GM19397 (cell line): ENCODE results near the gene ALDH6A1.
"Not testable (repeated sequence)": the region's sequence is repeated elsewhere in the genome, so short reads cannot be mapped to it uniquely, and the experiment has no call there.

Source experiments
- ATAC-seq: cut with Tn5 transposase; IDR thresholded peaks from one replicate; pipeline ENCODE4 v1.9.1; 2021; ENCODE audit warnings: mild to moderate bottlenecking, moderate library complexity; ENCODE audit not compliant: unreplicated experiment

Gene ALDH6A1

GRCh38 chr14:74084277-74085046 lies at the start of gene ALDH6A1, which contains the start of gene LIN52:
ALDH6A1 (minus strand) TSS chr14:74084453; CDS start chr14:74084394, 59 bp downstream.
LIN52 (plus strand) TSS chr14:74084956; CDS start chr14:74084975, 19 bp downstream.
- ATAC-seq: peak; percentile 91

- ATAC-seq: no peak
Measured at GRCh38 chr14:74127634-74128033, 43.4 kb upstream of the ALDH6A1 start.

GRCh38 chr14:74126315-74127013 lies 42.2 kb upstream of the ALDH6A1 start:
- no peak for ATAC-seq

- not testable (repeated sequence) for ATAC-seq
Measured at GRCh38 chr14:74125487-74125886, 41.2 kb upstream of the ALDH6A1 start.

- not testable (repeated sequence) for ATAC-seq
Measured at GRCh38 chr14:74111395-74112216, 27.4 kb upstream of the ALDH6A1 start.

GRCh38 chr14:74109369-74109768 lies 25.1 kb upstream of the ALDH6A1 start:
- no peak for ATAC-seq

- no peak for ATAC-seq
Measured at GRCh38 chr14:74105381-74105780, 21.1 kb upstream of the ALDH6A1 start.

GRCh38 chr14:74089251-74090020 lies 5.2 kb upstream of the ALDH6A1 start:
- no peak for ATAC-seq

- no peak for ATAC-seq
Measured at GRCh38 chr14:74085828-74086227, 1.6 kb upstream of the ALDH6A1 start.

GRCh38 chr14:74085047-74085637 lies 889 bp upstream of the ALDH6A1 start:
- peak; percentile 8 for ATAC-seq

- no peak for ATAC-seq
Measured at GRCh38 chr14:74083784-74084276, 423 bp downstream of the ALDH6A1 start.

- ATAC-seq: no peak
Measured at GRCh38 chr14:74083161-74083560, 1.1 kb downstream of the ALDH6A1 start.

- ATAC-seq: no peak
Measured at GRCh38 chr14:74081491-74081890, 2.8 kb downstream of the ALDH6A1 start.

- ATAC-seq: no peak
Measured at GRCh38 chr14:74080820-74081460, 3.3 kb downstream of the ALDH6A1 start.

- ATAC-seq: no peak
Measured at GRCh38 chr14:74077401-74077800, 6.9 kb downstream of the ALDH6A1 start.

GRCh38 chr14:74065746-74066575 lies 18.3 kb downstream of the ALDH6A1 start:
- no peak for ATAC-seq

GRCh38 chr14:74064883-74065282 lies 19.4 kb downstream of the ALDH6A1 start:
- no peak for ATAC-seq

GRCh38 chr14:74064426-74064825 lies 19.8 kb downstream of the ALDH6A1 start:
- no peak for ATAC-seq

- ATAC-seq: no peak
Measured at GRCh38 chr14:74062809-74063150, 21.5 kb downstream of the ALDH6A1 start.
